Activated T-cell treated with anti-CD3 and anti-CD28 coated beads for 24 hours (primary cell): ENCODE results near the gene GRM3.

Experiments used
- DNase-seq: peaks from one replicate; pipeline ENCODE4 v3.0.0-alpha.2; 2020; ENCODE audit warnings: low read depth

Gene GRM3

GRCh38 chr7:86788948-86789347, 145.2 kb downstream of the GRM3 start:
- no peak for DNase-seq

DNA sequence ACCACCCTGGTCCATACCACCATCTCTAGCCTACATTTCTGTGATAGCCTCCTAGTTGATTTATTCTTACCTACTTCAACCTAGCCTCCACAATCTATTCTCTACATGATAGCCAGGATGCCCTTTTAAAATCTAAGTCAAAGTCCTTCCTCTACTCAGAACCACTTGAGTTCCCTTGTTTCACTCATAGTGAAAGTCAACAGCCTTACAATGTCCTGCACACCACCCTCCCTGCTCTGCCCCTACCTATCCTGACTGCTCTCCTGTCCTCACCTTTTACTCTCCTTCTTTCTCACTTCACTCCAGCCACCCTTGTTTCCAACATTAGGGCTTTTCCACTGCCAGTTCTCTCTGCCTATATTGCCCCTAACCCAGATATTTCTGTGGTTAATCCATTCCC, 146.7 kb downstream of the GRM3 start:
- DNase-seq, result no peak

DNA sequence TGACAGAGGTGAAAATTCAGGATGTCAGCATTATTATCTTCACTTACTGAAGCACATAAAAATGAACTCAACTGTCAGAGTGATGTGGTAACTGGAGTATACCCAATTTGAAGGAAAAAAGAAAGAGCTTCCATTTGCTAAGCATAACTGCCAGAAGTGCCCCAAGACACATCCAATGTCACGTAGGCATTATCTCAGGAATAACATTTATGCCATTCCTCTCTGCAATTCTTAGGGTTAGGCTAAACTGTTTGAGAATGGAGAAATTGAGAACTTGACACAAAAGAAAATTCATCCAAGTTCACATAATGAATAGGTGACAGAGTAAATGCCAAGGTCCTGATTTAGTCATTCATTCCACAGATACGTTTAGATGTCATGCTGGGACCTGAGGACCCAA, 148.6 kb downstream of the GRM3 start:
- DNase-seq, result no peak

DNA sequence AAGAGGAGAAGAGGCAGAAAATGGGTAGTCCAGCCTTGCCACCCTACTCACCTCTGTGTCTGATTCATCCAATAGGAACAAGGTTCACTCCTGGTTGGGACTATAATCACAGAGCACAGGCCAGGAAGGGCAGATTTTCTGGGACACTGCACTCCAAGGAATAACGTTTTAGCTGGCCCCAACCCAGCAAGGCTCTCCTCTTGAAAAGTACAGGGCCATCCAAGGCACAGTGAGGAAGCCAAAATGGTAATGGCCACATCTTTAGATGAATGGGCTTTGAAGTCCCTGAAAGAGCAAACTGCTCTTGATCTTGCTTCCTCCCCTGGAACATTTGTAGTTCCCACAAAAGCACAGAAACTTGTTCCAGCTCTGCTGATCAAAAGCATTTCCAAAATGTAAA, 149.4 kb downstream of the GRM3 start:
- no peak for DNase-seq

DNA sequence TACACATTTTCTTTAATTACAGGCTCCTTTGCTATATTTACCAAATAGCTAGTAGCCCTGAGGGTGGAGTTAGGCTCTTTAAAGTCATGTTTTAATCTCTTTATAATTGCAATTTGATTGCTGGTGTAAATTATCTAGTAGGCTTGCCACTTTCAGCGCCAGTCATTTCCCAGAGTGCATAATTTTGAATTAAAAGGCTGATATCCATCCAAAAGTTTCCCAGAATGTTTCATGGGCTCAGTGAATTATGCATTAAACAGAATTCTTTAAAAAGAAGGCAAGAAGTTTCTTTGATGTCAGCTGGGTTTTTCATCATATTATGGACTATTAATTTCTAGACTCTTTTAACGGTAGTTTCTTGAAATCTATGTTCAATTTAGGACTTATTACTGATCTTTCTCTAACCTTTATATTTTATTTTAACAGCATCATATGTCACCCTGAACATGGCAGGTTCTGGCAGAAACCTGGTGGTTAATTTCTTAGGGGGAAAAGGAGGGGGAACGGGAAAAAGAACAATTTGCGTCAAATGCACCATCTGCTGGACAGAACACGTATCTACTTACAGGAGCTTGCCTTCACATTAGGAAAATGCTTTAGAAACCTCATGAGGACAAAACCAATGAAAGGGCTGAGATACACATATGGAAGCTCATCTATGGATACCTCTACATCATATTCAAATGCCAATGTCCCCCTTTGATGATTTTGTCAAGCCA, 171.1 kb downstream of the GRM3 start:
- DNase-seq, result no peak

DNA sequence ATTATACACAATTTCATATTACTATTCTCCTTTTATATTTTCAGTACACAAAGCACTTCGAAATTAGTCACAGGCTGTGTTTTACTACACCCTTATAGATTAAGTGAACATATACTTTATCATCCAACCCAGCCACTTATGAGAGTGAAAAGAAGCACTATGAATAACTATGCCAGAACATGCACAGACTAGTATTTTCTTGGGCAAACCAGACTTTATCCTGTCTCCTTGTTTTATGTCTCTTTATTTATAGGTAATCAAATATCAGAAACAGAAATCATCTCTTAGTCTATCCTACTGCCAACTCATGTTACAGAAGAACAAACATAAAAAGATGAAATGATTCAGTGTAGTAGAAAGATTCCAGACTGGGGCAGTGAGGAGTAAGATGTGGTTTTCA, 171.8 kb downstream of the GRM3 start:
- no peak for DNase-seq

DNA sequence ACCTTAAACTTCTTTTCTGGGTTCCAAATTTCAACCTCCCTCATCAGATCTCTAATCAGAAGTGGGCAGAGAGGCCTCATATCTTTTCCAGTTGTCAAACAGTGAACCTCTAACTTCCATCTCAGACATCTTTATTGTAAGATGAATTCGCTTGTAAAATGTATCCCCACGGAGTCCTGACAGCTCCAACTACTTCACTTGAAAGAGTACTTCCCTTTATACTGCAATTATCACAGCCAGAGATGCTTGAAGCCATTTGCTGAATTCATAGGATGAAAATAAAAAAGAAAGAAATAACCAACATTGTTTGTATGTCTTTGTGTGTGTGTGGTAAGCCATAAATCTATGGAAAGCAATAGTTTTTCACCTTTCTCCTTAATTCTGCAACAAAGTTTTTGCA, 175.2 kb downstream of the GRM3 start:
- no peak for DNase-seq

GRCh38 chr7:86823769-86824168, 180.1 kb downstream of the GRM3 start:
- no peak for DNase-seq

DNA sequence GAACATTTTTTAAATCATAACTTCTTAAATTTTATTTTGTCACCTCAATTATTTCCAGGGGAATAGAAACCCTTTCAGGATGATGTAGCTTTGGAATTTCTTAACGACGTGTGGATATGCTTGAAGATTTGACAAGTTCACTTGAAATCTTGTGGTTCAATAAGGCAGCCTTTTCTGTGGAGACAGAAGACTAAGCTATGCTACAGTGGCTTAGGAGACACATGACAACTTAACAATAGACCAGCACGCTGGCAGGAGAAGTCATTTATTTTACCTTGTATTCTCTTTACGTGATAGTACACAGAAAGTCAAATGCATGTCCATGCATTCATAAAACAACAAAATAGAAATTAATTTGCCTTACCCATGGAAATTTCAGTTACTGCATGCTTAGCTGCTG, 181.6 kb downstream of the GRM3 start:
- DNase-seq, result no peak

- DNase-seq, result no peak
Observed at GRCh38 chr7:86826948-86827347, 183.2 kb downstream of the GRM3 start.

DNA sequence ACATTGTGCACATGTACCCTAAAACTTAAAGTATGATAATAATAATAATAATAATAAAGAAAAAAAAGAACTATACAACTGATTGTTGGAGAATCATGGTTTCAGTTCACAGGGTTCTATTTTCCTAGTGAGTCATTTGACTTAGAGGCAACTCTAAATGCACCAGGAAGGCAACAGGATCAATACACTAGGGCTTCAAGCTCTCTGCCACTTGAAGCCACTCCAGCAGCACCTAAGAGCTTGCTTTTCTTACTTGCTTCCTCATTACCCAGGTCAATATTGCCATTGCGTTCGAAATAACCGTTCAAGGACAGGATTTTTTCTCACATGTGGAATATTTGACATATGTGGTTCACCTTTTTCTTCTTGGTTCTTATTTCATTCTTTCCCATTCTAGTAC, 189.7 kb downstream of the GRM3 start:
- no peak for DNase-seq

DNA sequence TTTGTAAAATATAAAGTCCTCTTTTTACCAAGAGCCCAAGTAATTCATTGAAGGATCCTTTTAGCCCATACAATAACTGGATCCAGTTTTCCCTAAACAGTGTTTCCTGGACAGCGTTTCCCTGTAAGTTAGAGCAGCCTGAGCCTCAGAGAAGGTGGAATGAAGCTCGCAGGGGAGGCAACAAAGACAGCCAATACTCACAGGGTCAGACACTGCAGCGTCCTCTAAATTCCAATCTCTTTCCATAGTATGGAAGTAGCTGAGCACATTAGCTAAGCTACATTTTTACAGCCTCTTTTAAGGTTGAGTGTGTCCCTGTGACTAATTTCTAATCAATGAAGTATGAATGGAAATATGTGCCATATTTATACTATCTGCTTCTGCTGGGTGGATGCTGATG, 193.5 kb downstream of the GRM3 start:
- DNase-seq, result no peak

GRCh38 chr7:86844608-86845007, 200.9 kb downstream of the GRM3 start:
- no peak for DNase-seq

DNA sequence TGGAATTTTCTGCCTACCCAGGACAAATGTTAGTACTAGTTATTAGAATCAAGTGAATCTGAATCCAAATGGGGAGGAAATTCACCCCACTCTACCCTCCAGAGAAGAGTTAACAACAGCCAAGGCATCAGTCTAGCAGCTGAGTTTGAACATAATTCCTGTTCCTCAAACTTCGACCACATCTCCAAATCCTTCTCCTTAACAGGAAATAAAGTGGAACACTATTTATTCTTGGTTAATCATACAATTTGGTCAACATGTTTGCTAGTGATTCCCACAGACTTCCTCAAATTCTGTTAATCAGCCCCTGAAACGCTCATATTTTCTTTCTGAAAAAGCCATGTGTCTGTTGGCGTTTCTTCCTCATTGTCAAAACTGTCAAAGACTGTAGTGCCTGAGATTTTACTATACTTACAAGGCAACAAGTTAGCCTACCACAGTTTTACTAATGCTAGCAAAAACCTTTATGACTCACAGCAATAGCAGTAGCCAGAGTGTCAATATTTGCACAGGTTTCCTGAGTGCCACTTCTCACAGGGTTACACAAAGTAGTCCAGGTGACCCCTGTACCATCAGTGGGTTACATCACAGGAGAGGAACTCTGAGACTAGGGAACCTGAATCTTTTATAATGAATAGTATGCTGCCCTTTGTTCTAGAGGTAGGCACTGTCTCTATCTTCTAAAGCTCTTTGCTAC, 202.9 kb downstream of the GRM3 start:
- DNase-seq, result no peak

DNA sequence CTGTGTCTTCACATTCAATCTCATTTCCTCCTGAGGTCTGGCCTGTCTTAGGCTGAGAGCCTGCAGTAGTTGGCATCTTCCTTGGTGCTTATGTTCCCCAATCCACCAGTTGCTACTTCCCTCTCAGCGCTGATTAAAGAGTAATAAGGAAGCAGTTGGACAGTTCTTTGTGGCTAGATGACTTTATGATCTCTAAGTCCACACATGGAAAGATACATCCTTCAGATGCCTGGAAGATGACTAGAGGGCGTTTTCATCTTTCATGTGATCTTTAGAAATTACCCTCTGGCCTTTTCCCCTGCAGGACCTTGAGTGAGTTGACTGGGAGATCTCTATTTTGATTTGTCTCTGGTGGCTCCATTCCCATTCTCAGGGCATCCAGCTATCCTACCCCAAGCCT, 204.5 kb downstream of the GRM3 start:
- no peak for DNase-seq

- DNase-seq, result no peak
Observed at GRCh38 chr7:86851566-86851965, 207.9 kb downstream of the GRM3 start.

DNA sequence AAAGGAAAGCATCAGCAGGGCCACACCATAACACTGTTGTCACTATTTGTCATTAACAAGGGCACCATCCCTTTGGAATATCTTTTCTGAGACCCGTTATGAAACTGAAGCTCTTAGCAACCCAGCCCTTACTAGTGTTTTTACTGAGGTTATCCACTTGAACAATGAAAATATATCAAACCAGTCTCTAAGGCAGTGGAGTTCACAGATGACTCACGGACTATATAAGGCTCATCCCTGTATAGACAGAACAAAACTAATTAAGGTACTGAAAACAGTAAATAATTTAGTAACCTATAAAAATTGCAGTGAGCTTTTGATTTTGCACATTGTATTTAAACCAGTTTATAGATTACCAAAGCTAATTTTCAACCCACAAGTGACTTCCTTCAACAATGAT, 219.7 kb downstream of the GRM3 start:
- DNase-seq, result no peak

DNA sequence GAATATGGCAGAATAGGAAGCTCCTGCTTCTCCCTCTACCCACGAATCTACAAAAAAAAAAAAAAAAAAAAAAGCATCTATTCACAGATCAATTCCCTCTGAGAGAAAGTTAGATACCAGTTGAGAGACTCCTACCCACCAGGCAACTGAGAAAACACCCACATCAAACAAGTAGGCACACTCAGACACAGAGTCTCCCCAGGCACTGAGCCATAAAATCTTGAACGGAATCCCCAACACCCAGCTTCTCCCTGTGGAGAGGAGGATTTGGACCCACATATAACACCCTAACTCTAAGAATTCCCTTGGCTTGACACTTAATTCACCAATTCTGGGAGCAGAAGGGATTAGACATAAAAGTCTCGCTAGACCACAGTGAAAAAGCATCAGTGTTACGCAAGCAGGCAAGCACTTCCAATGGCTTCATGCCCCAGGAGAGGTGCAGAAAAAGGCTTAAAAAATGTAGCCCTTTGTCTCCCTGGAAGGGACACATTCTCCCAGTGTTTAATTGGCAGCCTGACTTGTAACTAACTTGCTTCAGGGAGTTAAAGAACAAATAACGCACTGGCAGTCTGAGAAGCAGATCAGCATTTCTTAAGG, 223.6 kb downstream of the GRM3 start:
- no peak for DNase-seq

DNA sequence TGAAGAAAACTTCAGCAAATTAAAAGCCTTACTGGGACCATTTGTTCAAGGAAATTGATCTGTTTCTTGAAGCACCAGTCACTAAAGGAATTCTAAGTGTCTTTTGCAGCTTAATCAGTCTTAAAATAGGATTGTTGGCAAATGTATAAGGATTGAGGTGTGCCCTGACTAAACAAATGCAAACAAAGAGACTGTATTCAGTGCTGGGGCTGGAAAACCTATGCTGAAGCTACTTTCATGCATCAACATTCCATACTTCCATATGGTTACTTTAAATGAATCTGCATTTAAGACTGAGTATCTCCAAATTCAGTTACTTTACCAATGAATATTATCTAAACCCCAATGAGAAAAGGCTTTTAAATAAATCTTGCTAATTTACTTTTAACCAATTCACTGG, 232.4 kb downstream of the GRM3 start:
- DNase-seq, result no peak

DNA sequence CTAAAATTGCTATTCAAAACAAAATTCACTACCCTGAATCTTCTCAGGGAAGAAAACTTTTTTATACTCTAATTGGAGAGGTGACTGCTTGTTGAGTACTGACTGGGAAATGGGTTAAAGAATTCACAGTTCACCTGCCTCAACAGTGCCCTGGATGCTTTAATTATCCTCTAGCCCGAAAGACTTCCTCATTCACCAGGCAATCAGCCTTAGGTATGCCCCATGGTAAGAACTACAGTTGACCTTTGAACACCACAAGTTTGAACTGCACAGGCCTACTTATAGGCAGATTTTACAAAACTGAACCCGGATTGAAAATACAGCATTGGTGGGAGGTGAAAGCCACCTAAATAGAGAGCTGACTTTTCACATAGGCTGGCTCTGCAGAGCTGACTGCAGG, 240.4 kb downstream of the GRM3 start:
- DNase-seq, result no peak

- DNase-seq, result no peak
Observed at GRCh38 chr7:86889501-86889900, 245.8 kb downstream of the GRM3 start.

GRCh38 chr7:86898171-86898570, 254.5 kb downstream of the GRM3 start:
- DNase-seq, result no peak

DNA sequence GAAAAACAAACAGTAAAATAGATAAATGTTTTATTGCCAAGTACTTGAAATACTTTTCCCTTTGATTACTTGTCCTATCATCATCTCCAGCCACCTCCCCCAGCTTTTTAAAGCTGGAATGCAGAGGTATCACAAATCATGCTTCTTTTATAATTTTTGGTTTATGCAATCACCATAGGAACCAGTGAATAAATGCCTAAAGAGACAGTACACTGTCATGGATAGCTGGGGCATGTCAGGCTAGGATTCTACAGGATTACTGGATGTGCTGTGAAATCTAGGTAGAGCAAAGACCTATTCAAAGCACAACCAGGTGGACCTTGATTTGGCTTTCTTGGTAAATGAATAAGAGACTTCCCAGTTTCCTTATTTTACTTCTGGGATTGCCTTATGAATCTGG, 257.2 kb downstream of the GRM3 start:
- DNase-seq, result no peak
